Keratinocyte (primary cell): ENCODE results near the gene PRR14L. TPM values are rescaled to one million over a fixed set of nuclear protein-coding genes. Genes with fewer than 3 reads are reported as not detected.

Source experiments
- DNase-seq: peaks from one replicate; pipeline ENCODE4 v3.0.0-alpha.2; 2011; ENCODE audit warnings: low read depth, missing footprints, low spot score
- FAIRE-seq: peaks from 2 replicates; lab custom pipeline; 2011; peaks lifted over from hg19 to GRCh38; lab: Jason Lieb, UNC
- H2AFZ ChIP-seq: 2 replicates; pipeline ENCODE4 v1.6.0; 2012; ENCODE audit warnings: low read length, control low read depth, inconsistent platforms; ENCODE audit not compliant: control insufficient read depth
- H3K27ac ChIP-seq: 2 replicates; pipeline ENCODE4 v1.5.1; 2011; ENCODE audit warnings: low read length; ENCODE audit not compliant: control insufficient read depth, insufficient read depth
- H3K27me3 ChIP-seq: 3 replicates; pipeline ENCODE4 v1.6.0; 2011; ENCODE audit warnings: low read length; ENCODE audit not compliant: control insufficient read depth, insufficient read depth; ENCODE audit errors: extremely low read depth
- H3K36me3 ChIP-seq, 2 experiments: 2 replicates in 1 of 2; 3 replicates in 1 of 2; pipeline ENCODE4 v1.5.1; 2011; ENCODE audit warnings: low read length in 2 of 2, mild to moderate bottlenecking in 1 of 2; ENCODE audit not compliant: control insufficient read depth in 2 of 2, insufficient read depth in 2 of 2; ENCODE audit errors: extremely low read depth in 1 of 2
- H3K4me1 ChIP-seq: 3 replicates; pipeline ENCODE4 v1.5.1; 2011; ENCODE audit warnings: low read length; ENCODE audit not compliant: control insufficient read depth, insufficient read depth; ENCODE audit errors: extremely low read depth
- H3K4me2 ChIP-seq: 3 replicates; pipeline ENCODE4 v1.6.0; 2011; ENCODE audit warnings: low read depth, low read length; ENCODE audit not compliant: control insufficient read depth, insufficient read depth; ENCODE audit errors: extremely low read depth
- H3K4me3 ChIP-seq, 3 experiments: fragments of 200-600 bp in 1 of 3; sonication (generic) in 1 of 3; 2 replicates in 2 of 3; 3 replicates in 1 of 3; pipeline ENCODE4 v1.5.1; 2011 to 2016; ENCODE audit warnings: low read length in 3 of 3, mild to moderate bottlenecking in 3 of 3, control low read depth in 2 of 3, inconsistent platforms in 1 of 3, low read depth in 1 of 3, mixed read lengths in 1 of 3, mixed run types in 1 of 3, moderate library complexity in 1 of 3; ENCODE audit not compliant: control insufficient read depth in 2 of 3, insufficient read depth in 2 of 3; ENCODE audit errors: extremely low read depth in 1 of 3
- H3K79me2 ChIP-seq: 2 replicates; pipeline ENCODE4 v1.6.0; 2012; ENCODE audit warnings: low read length; ENCODE audit not compliant: control insufficient read depth, insufficient read depth
- H3K9ac ChIP-seq: 3 replicates; pipeline ENCODE4 v1.6.0; 2011; ENCODE audit warnings: low read length; ENCODE audit not compliant: control insufficient read depth, insufficient read depth; ENCODE audit errors: extremely low read depth
- H3K9me1 ChIP-seq: 3 replicates; pipeline ENCODE4 v1.6.0; 2011; ENCODE audit warnings: low read length; ENCODE audit not compliant: control insufficient read depth, insufficient read depth; ENCODE audit errors: extremely low read depth
- H3K9me3 ChIP-seq: 2 replicates; pipeline ENCODE4 v1.5.1; 2012; ENCODE audit warnings: low read depth, low read length; ENCODE audit not compliant: control insufficient read depth
- H4K20me1 ChIP-seq: 3 replicates; pipeline ENCODE4 v1.6.0; 2011; ENCODE audit warnings: low read length; ENCODE audit not compliant: control insufficient read depth, insufficient read depth; ENCODE audit errors: extremely low read depth
- CTCF ChIP-seq, 3 experiments: IDR thresholded peaks in 1 of 3; conservative IDR thresholded peaks in 1 of 3; optimal IDR thresholded peaks in 1 of 3; 2 replicates in 2 of 3; 3 replicates in 1 of 3; pipeline versions ENCODE3 to v1.5.1; 2011; ENCODE audit warnings: low read length in 3 of 3, mild to moderate bottlenecking in 3 of 3, moderate library complexity in 2 of 3, control low read depth in 1 of 3, inconsistent platforms in 1 of 3; ENCODE audit not compliant: insufficient read depth in 2 of 3; ENCODE audit errors: extremely low read depth in 1 of 3
- EZH2 ChIP-seq: IDR thresholded peaks from one replicate; pipeline ENCODE4 v1.6.1; 2012; ENCODE audit warnings: inconsistent platforms, mild to moderate bottlenecking, low read length, moderate library complexity
- dilution Hi-C: fragments of 300-500 bp; cut with MboI; formaldehyde crosslinking; loops from one replicate; pipeline ENCODE4 v1.7.0; 2020; ENCODE audit warnings: low sequenced_read_pairs; ENCODE audit not compliant: extremely low pct_ligation_motif_present
- polyA plus RNA-seq, 5 experiments: library from polyadenylated mRNA; depleted of rRNA in 3 of 5; stranded (reverse) in 3 of 5; stranded (forward) in 1 of 5; unstranded in 1 of 5; fragments of >200 nt; gene quantifications; 1 replicate in 1 of 5; 2 replicates in 3 of 5; 3 replicates in 1 of 5; pipeline versions ENCODE4 v1.2.1 to v1.2.3, GENCODE V29; 2011 to 2012; ENCODE audit warnings: missing spikeins in 2 of 5, low read depth in 1 of 5, low replicate concordance in 1 of 5

The PRR14L gene
- polyA plus RNA-seq, 1 donor (not counting 4 experiments of a cell fraction or from before 2014, with no cell fraction given): 13.6 TPM

- no peaks in the 10 kb centered on the region for H4K20me1 ChIP-seq
- no peak overlapping the region for H3K27ac ChIP-seq
- no peak overlapping the region for H3K4me2 ChIP-seq
- TF ChIP-seq CTCF (optimal IDR thresholded peaks at IDR 0.05 in 1 of 3, IDR thresholded peaks at IDR 0.05 in 1 of 3, conservative IDR thresholded peaks at IDR 0.05 in 1 of 3; ENCODE audit: extremely low read depth in 1 of 3, insufficient read depth in 2 of 3, low read length in 3 of 3) (no peak), EZH2 (no peak)
- no peaks in the 10 kb centered on the region for H3K27me3 ChIP-seq
- H3K4me1 ChIP-seq: no peaks in the 10 kb centered on the region
- no peak overlapping the region for H3K4me3 ChIP-seq
- no peak overlapping the region for H3K9ac ChIP-seq
- H3K79me2 ChIP-seq: no peaks in the 10 kb centered on the region
- H3K9me3 ChIP-seq: no peaks in the 10 kb centered on the region
- no peak overlapping the region for H2AFZ ChIP-seq
- dilution Hi-C loops: no loop called here
- H3K9me1 ChIP-seq: no peaks in the 10 kb centered on the region
- H3K36me3 ChIP-seq: peaks cover 0 to 4% of the 10 kb centered on the region in 2 experiments
- DNase-seq (no peak), FAIRE-seq (no peak)
Observed at GRCh38 chr22:31790240-31790639, 40.3 kb upstream of the PRR14L start.

- Histone ChIP-seq H2AFZ (no peak overlapping the region), H3K9me3 (no peaks in the 10 kb centered on the region), H3K4me1 (no peaks in the 10 kb centered on the region), H3K27me3 (no peaks in the 10 kb centered on the region), H3K4me3 (no peak overlapping the region), H4K20me1 (no peaks in the 10 kb centered on the region), H3K36me3 (peaks cover 0 to 4% of the 10 kb centered on the region in 2 experiments), H3K9me1 (no peaks in the 10 kb centered on the region), H3K27ac (no peak overlapping the region), H3K79me2 (no peaks in the 10 kb centered on the region), H3K9ac (no peak overlapping the region), H3K4me2 (no peak overlapping the region)
- FAIRE-seq: no peak
- TF ChIP-seq EZH2 (no peak), CTCF (optimal IDR thresholded peaks at IDR 0.05 in 1 of 3, IDR thresholded peaks at IDR 0.05 in 1 of 3, conservative IDR thresholded peaks at IDR 0.05 in 1 of 3; ENCODE audit: extremely low read depth in 1 of 3, insufficient read depth in 2 of 3, low read length in 3 of 3) (no peak)
- no peak for DNase-seq
- dilution Hi-C loops: no loop called here
Observed at GRCh38 chr22:31789803-31790202, 39.9 kb upstream of the PRR14L start.
